Calu3 (cell line): ENCODE results near the gene SAPCD1. TPM values are rescaled to one million over a fixed set of nuclear protein-coding genes. Genes with fewer than 3 reads are reported as not detected.
"Not testable (repeated sequence)": the region's sequence is repeated elsewhere in the genome, so short reads cannot be mapped to it uniquely, and the experiment has no call there.

ENCODE experiments used
- BruUV-seq: library from RNA; stranded (reverse); fragments of 400-500 nt; replicated peaks from 2 replicates; lab custom pipeline; 2021; lab: Mats Ljungman, UMichigan
- CTCF ChIA-PET: fragments of 300-600 bp; sonication (Branson Sonifier 250); formaldehyde crosslinking; loops from one replicate; lab custom pipeline; 2022; ENCODE audit warnings: antibody characterized with exemption; lab: Charles Lee
- DNase-seq: peaks from one replicate; pipeline ENCODE4 v3.0.0; 2022
- H3K27ac Mint-ChIP-seq: one replicate; pipeline ENCODE4 v1.8.0; 2022; ENCODE audit warnings: mixed read lengths; ENCODE audit not compliant: unreplicated experiment
- H3K27me3 Mint-ChIP-seq: one replicate; pipeline ENCODE4 v1.8.0; 2022; ENCODE audit warnings: mixed read lengths; ENCODE audit not compliant: unreplicated experiment
- H3K36me3 Mint-ChIP-seq: one replicate; pipeline ENCODE4 v1.8.0; 2022; ENCODE audit warnings: mild to moderate bottlenecking, moderate library complexity, mixed read lengths; ENCODE audit not compliant: insufficient read depth, unreplicated experiment
- H3K4me1 Mint-ChIP-seq: one replicate; pipeline ENCODE4 v1.8.0; 2022; ENCODE audit warnings: mild to moderate bottlenecking, low read depth, mixed read lengths; ENCODE audit not compliant: unreplicated experiment
- H3K4me3 Mint-ChIP-seq: one replicate; pipeline ENCODE4 v1.8.0; 2022; ENCODE audit warnings: mild to moderate bottlenecking, low read depth, moderate library complexity, mixed read lengths; ENCODE audit not compliant: unreplicated experiment
- H3K9me3 Mint-ChIP-seq: one replicate; pipeline ENCODE4 v1.8.0; 2022; ENCODE audit warnings: low read depth, mixed read lengths; ENCODE audit not compliant: unreplicated experiment
- intact Hi-C: fragments of 100-400 bp; cut with micrococcal nuclease; formaldehyde crosslinking; loops from one replicate; pipeline ENCODE4 v1.10.0; 2022; ENCODE audit not compliant: unreplicated experiment
- total RNA-seq: library from RNA; stranded (reverse); gene quantifications from 2 replicates; pipeline ENCODE4 v1.2.3, GENCODE V29; 2022
- TF ChIP-seq, protein P1 (sequence below): fragments of 200-600 bp; IDR thresholded peaks from one replicate; pipeline ENCODE4 v1.8.0; 2022; ENCODE audit warnings: antibody characterized with exemption; ENCODE audit not compliant: unreplicated experiment

Gene SAPCD1
- total RNA-seq, 1 experiment from 2014 or later, result 26.6 TPM

DNA sequence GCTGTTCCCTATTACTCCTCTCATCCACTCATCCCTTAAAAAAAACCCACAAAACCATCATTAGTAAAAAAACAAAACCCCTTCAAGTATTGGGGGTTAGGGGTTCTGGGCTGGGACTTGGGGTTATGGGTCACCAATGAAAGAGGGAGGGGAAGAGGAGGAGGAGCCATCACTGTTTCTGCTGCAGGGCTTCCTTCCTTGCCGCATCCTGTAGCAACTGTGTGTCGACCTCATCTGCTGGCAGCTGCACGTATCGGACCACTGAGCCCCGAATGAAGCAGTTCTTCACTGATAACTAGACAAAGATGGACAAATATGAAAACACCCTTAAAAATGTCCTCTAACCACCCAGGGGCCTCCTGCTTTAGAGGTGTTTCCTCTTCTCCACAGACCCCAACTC lies 35.1 kb downstream of the SAPCD1 start:
- no peaks in the 10 kb centered on the region for H3K27me3 Mint-ChIP-seq
- DNase-seq, result no peak
- H3K36me3 Mint-ChIP-seq, result peaks cover 95% of the 10 kb centered on the region
- CTCF ChIA-PET, result interaction anchor here (0.6 kb wide), 1 partner anchor 527 kb away, joined by 3 read pairs; no protein-coding TSS in a partner anchor
- H3K9me3 Mint-ChIP-seq, result no peaks in the 10 kb centered on the region
- no TSS peak for BruUV-seq
- H3K4me3 Mint-ChIP-seq, result no peak overlapping the region
- H3K4me1 Mint-ChIP-seq, result peaks cover 22% of the 10 kb centered on the region
- intact Hi-C loops, result no loop called here
- TF ChIP-seq, protein P1, sequence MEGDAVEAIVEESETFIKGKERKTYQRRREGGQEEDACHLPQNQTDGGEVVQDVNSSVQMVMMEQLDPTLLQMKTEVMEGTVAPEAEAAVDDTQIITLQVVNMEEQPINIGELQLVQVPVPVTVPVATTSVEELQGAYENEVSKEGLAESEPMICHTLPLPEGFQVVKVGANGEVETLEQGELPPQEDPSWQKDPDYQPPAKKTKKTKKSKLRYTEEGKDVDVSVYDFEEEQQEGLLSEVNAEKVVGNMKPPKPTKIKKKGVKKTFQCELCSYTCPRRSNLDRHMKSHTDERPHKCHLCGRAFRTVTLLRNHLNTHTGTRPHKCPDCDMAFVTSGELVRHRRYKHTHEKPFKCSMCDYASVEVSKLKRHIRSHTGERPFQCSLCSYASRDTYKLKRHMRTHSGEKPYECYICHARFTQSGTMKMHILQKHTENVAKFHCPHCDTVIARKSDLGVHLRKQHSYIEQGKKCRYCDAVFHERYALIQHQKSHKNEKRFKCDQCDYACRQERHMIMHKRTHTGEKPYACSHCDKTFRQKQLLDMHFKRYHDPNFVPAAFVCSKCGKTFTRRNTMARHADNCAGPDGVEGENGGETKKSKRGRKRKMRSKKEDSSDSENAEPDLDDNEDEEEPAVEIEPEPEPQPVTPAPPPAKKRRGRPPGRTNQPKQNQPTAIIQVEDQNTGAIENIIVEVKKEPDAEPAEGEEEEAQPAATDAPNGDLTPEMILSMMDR, result no peak
- H3K27ac Mint-ChIP-seq, result no peak overlapping the region

DNA sequence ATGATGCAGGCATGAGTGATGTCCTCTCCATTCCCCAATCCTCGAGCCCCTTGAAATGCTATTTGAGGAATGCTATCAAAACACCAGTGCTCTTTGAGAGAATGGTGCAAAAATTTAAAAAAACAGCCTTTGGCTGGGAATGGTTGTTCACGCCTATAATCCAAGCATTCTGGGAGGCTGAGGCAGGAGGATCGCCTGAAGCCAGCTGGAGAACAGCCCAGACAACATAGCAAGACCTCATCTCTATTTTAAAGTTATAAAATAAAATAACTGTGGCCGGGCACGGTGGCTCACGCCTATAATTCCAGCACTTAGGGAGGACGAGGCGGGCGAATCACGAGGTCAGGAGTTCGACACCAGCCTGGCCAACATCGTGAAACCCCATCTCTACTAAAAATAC lies 37.3 kb downstream of the SAPCD1 start:
- intact Hi-C loops, result no loop called here
- DNase-seq, result no peak
- CTCF ChIA-PET, result interaction anchor here (1.2 kb wide), 1 partner anchor 25 kb away, joined by 5 read pairs; no protein-coding TSS in a partner anchor
- BruUV-seq, result no TSS peak
- Mint-ChIP-seq H3K4me3 (no peak overlapping the region), H3K27ac (no peak overlapping the region), H3K9me3 (no peaks in the 10 kb centered on the region), H3K4me1 (no peaks in the 10 kb centered on the region), H3K27me3 (no peaks in the 10 kb centered on the region), H3K36me3 (peaks cover 95% of the 10 kb centered on the region)
- TF ChIP-seq, protein P1, result no peak

DNA sequence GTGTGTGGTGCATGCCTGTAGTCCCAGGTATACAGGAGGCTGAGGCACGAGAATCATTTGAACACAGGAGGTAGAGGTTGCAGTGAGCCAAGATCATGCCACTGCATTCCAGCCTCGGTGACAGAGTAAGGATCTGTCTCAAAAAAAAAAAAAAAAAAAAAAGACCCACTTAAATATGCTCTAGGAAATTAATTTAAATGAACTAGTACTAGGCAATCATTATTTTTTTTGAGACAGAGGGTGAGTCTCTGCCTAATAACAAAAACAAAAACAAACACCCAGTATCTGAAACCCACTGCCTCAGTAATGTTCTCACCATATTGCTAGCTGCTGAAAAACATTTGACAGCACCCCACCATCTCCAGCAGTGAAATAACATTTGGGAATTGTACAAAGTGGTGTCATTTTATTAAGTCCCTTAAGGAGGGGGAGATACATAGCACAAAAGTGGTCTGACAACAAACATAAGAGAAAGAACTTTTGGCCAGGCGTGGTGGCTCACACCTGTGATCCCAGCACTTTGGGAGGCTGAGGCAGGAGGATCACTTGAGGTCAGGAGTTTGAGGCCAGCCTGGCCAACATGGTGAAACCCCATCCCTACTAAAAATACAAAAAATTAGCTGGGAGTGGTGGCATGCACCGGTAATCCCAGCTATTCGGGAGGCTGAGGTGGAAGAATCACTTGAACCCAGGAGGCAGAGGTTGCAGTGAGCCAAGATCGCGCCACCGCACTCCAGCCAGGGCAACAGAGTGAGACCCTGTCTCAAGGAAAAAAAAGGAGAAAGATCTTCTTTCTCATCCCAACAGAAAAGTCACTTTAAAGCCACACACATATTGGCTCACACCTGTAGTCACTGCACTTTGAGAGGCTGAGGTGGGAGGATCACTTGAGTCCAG lies 38.8 kb downstream of the SAPCD1 start:
- CTCF ChIA-PET, result interaction anchor here (1.7 kb wide), 1 partner anchor 29 kb away, joined by 3 read pairs; no protein-coding TSS in a partner anchor

DNA sequence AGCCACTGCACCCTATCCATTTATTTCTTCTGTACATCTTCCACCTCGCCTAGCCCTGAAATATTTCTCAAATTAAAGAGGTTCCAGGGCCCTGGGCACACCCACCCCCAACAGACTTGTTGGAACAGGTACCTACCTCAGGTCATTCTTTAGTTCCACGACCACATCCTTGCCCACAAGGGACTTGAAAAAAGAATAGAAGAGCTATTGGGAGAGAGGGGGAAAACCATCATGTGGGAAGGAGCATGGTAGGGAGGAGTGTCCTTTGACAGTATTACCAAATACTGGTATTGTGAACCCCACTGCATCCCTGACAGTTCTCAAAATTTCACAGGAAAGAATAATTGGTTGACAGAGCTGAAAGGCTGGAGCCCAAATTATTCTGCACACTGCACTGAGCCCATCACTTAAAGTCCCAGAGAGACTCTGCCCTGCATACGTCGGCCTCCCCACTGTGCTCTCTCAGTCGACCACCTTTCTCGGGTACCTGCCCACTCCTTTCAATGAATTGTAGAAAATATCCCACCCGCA lies 43.5 kb downstream of the SAPCD1 start:
- BruUV-seq, result no TSS peak
- peaks cover 61% of the 10 kb centered on the region for H3K36me3 Mint-ChIP-seq
- DNase-seq, result no peak
- H3K27me3 Mint-ChIP-seq, result no peaks in the 10 kb centered on the region
- no peaks in the 10 kb centered on the region for H3K9me3 Mint-ChIP-seq
- peak overlapping the region; percentile 99 for H3K4me3 Mint-ChIP-seq
- peak overlapping the region; percentile 96 for H3K27ac Mint-ChIP-seq
- peaks cover 19% of the 10 kb centered on the region for H3K4me1 Mint-ChIP-seq
- TF ChIP-seq, protein P1, result no peak
- intact Hi-C loops, result no loop called here
- CTCF ChIA-PET, result interaction anchor here (0.5 to 2.3 kb wide), 16 partner anchors 9 to 477 kb away, joined by 3 to 25 read pairs (median 9); partner anchors contain the start of genes CFB, DDAH2, HSPA1A and HSPA1L

More for the DNA sequence above, 38.8 kb downstream of the SAPCD1 start:
- peak overlapping the region; percentile 42 for H3K27ac Mint-ChIP-seq
- H3K27me3 Mint-ChIP-seq, H3K4me1 Mint-ChIP-seq, intact Hi-C loops, DNase-seq, H3K4me3 Mint-ChIP-seq, H3K9me3 Mint-ChIP-seq, BruUV-seq: not testable (repeated sequence)
- H3K36me3 Mint-ChIP-seq, result peaks cover 96% of the 10 kb centered on the region
